ENCODE measurements around the gene NXPE1.
"Not testable (repeated sequence)": the region's sequence is repeated elsewhere in the genome, so short reads cannot be mapped to it uniquely, and the experiment has no call there.

NXPE1 gene
- long read RNA-seq: 0 reads

DNA sequence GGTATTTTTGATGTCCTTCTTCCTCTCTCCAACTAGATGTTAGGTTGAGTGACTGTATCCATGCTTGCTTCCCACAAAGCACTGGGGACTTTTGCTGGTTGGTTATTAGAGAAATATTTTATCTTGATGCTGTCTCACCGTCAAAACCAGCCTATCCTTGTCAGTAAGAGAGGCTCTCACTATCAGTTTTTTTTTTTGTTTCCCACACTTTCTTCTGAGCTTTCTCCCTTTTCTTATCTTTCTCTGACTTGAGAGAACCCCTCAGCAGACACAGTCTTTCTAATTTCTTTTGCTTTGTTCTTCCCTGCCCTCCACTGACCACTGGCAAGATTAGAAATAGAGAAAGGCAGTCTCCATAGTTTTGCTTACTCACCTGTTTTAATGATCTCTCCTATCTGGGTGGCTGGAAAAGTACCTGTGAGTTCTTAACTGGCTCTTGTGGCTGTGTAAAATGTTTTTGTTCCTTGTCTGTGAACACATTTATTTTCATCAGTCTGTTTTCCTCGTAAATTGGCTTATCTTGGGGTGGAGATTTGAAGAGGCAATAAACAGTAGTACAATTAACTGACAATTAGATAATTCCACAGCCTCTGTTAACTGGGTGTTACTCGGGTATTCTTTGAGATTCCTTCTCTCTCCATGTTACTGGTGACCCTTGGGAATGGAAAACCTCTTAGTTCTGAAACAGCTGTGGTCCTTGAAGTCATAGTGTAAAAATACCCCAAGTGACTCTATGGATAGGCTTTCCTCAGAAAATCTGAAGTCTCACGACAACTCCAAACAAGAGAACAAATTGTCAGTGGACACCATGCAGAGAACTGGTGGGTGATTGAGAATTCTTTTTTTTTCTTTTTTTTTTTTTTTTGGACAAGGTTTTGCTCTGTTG lies at the start of gene NXPE1:
Gene NXPE1 (minus strand): TSS at position 457 of the 886 bp plus-strand sequence. CDS start 8,680 bp downstream, outside the sequence.
- no peak for DNase-seq (ENCODE audit: low read depth in 1 of 2, low spot score in 1 of 2)
- TF ChIP-seq GABPA (IDR thresholded peaks at IDR 0.05; ENCODE audit: low read depth): no peak
- no peak for TF ChIP-seq POLR2AphosphoS5 (IDR thresholded peaks at IDR 0.05; ENCODE audit: low read depth)
- no peak for TF ChIP-seq SPI1 (IDR thresholded peaks at IDR 0.05; ENCODE audit: borderline replicate concordance, low read depth)
- TF ChIP-seq, protein P1, sequence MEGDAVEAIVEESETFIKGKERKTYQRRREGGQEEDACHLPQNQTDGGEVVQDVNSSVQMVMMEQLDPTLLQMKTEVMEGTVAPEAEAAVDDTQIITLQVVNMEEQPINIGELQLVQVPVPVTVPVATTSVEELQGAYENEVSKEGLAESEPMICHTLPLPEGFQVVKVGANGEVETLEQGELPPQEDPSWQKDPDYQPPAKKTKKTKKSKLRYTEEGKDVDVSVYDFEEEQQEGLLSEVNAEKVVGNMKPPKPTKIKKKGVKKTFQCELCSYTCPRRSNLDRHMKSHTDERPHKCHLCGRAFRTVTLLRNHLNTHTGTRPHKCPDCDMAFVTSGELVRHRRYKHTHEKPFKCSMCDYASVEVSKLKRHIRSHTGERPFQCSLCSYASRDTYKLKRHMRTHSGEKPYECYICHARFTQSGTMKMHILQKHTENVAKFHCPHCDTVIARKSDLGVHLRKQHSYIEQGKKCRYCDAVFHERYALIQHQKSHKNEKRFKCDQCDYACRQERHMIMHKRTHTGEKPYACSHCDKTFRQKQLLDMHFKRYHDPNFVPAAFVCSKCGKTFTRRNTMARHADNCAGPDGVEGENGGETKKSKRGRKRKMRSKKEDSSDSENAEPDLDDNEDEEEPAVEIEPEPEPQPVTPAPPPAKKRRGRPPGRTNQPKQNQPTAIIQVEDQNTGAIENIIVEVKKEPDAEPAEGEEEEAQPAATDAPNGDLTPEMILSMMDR (IDR thresholded peaks at IDR 0.05; ENCODE audit: insufficient read depth, low read length): no peak
- Histone ChIP-seq H3K27me3 (ENCODE audit: insufficient read depth, poor library complexity, severe bottlenecking) (peaks cover 6% of the 10 kb centered on the region), H3K4me3 (replicated peaks; ENCODE audit: insufficient read depth, low read length) (no peak within 1 kb of the TSS), H3K27ac (replicated peaks) (no peak within 1 kb of the TSS)

DNA sequence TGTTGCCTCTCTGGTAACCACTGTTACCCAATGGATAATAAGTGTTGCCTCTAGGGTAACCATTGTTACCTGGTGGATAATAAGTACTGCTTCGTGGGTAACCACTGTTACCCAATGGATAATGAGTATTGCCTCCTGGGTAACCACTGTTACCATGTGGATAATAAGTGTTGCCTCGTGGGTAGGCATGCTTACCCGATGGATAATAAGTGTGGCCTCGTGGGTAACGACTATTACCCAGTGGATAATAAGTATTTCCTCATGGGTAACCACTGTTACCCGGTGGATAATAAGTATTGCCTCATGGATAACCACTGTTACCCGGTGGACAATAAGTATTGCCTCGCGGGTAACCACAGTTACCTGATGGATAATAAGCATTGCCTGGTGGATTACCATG lies 49.7 kb upstream of the NXPE1 start:
- no peak overlapping the region for H3K27ac ChIP-seq (replicated peaks)
- no peak for TF ChIP-seq SPI1 (IDR thresholded peaks at IDR 0.05; ENCODE audit: borderline replicate concordance, low read depth)
- TF ChIP-seq POLR2AphosphoS5 (IDR thresholded peaks at IDR 0.05; ENCODE audit: low read depth): no peak
- TF ChIP-seq GABPA (IDR thresholded peaks at IDR 0.05; ENCODE audit: low read depth): no peak
- TF ChIP-seq, protein P1 (IDR thresholded peaks at IDR 0.05; ENCODE audit: insufficient read depth, low read length): no peak
- TF ChIP-seq, protein P2, sequence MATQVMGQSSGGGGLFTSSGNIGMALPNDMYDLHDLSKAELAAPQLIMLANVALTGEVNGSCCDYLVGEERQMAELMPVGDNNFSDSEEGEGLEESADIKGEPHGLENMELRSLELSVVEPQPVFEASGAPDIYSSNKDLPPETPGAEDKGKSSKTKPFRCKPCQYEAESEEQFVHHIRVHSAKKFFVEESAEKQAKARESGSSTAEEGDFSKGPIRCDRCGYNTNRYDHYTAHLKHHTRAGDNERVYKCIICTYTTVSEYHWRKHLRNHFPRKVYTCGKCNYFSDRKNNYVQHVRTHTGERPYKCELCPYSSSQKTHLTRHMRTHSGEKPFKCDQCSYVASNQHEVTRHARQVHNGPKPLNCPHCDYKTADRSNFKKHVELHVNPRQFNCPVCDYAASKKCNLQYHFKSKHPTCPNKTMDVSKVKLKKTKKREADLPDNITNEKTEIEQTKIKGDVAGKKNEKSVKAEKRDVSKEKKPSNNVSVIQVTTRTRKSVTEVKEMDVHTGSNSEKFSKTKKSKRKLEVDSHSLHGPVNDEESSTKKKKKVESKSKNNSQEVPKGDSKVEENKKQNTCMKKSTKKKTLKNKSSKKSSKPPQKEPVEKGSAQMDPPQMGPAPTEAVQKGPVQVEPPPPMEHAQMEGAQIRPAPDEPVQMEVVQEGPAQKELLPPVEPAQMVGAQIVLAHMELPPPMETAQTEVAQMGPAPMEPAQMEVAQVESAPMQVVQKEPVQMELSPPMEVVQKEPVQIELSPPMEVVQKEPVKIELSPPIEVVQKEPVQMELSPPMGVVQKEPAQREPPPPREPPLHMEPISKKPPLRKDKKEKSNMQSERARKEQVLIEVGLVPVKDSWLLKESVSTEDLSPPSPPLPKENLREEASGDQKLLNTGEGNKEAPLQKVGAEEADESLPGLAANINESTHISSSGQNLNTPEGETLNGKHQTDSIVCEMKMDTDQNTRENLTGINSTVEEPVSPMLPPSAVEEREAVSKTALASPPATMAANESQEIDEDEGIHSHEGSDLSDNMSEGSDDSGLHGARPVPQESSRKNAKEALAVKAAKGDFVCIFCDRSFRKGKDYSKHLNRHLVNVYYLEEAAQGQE (IDR thresholded peaks at IDR 0.05; ENCODE audit: insufficient replicate concordance, low read depth): no peak
- DNase-seq (ENCODE audit: low read depth in 1 of 2, low spot score in 1 of 2): no peak
- H3K27me3 ChIP-seq (ENCODE audit: insufficient read depth, poor library complexity, severe bottlenecking): no peaks in the 10 kb centered on the region
- no peak overlapping the region for H3K4me3 ChIP-seq (replicated peaks; ENCODE audit: insufficient read depth, low read length)

DNA sequence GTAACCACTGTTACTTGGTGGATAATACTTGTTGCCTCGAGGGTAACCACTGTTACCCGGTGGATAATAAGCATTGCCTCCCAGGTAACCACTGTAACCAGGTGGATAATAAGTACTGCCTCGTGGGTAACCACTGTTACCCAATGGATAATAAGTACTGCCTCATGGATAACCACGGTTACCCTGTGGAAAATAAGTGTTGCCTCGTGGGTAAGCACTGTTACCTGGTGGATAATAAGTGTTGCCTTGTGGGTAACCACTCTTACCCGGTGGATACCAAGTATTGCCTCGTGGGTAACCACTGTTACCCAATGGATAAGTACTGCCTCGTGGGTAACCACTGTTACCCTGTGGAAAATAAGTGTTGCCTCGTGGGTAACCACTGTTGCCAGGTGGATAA lies 48.9 kb upstream of the NXPE1 start:
- DNase-seq (ENCODE audit: low read depth in 1 of 2, low spot score in 1 of 2); H3K27me3 ChIP-seq (ENCODE audit: insufficient read depth, poor library complexity, severe bottlenecking); H3K4me3 ChIP-seq (replicated peaks; ENCODE audit: insufficient read depth, low read length); H3K27ac ChIP-seq (replicated peaks): not testable (repeated sequence)

DNA sequence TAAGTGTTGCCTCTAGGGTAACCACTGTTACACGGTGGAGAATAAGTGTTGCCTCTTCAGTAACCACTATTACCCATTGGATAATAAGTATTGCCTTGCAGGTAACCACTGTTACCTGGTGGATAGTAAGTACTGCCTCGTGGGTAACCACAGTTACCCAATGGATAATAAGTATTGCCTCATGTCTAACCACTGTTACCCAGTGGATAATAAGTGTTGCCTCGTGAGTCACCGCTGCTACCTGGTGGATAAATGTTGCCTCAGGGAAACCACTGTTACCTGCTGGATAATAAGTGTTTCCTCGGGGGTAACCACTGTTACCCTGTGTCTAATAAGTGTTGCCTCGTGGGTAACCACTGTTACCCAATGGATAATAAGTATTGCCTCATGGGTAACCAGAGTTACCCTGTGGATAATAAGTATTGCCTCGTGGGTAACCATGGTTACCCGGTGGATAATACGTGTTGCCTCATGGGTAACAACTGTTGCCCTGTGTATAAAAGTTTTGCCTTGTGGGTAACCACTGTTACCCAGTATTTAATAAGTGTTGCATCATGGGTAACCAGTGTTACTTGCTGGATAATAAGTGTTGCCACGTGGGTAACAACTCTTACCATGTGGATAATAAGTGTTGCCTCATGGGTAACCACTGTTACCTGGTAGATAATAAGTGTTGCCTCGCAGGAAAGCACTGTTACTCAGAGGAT lies 48.2 kb upstream of the NXPE1 start:
- no peak for DNase-seq (ENCODE audit: low read depth in 1 of 2, low spot score in 1 of 2)
- TF ChIP-seq, protein P1 (IDR thresholded peaks at IDR 0.05; ENCODE audit: insufficient read depth, low read length): no peak
- H3K4me3 ChIP-seq (replicated peaks; ENCODE audit: insufficient read depth, low read length): no peak overlapping the region

DNA sequence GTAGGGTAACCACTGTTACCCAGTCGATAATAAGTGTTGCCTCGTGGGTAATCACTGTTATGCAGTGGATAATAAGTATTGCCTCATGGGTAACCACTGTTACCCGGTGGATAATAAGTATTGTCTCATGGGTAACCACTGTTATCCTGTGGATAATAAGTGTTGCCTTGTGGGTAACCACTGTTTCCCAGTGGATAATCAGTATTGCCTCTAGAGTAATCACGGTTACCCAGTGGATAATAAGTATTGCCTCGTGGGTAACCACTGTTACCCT lies 47.1 kb upstream of the NXPE1 start:
- DNase-seq (ENCODE audit: low read depth in 1 of 2, low spot score in 1 of 2); H3K27me3 ChIP-seq (ENCODE audit: insufficient read depth, poor library complexity, severe bottlenecking): not testable (repeated sequence)

More for the DNA sequence above, 48.2 kb upstream of the NXPE1 start:
- Histone ChIP-seq H3K27me3 (ENCODE audit: insufficient read depth, poor library complexity, severe bottlenecking) (no peaks in the 10 kb centered on the region), H3K27ac (replicated peaks) (no peak overlapping the region)

More for the DNA sequence above, 47.1 kb upstream of the NXPE1 start:
- H3K4me3 ChIP-seq (replicated peaks; ENCODE audit: insufficient read depth, low read length); H3K27ac ChIP-seq (replicated peaks): not testable (repeated sequence)

All from HL-60 (cell line).